ENCODE results near the gene PPP1R36. TPM values are rescaled to one million over a fixed set of nuclear protein-coding genes. Genes with fewer than 3 reads are reported as not detected.

Gene PPP1R36
- total RNA-seq, 1 donor from 2014 or later, result 2.4 TPM

DNA sequence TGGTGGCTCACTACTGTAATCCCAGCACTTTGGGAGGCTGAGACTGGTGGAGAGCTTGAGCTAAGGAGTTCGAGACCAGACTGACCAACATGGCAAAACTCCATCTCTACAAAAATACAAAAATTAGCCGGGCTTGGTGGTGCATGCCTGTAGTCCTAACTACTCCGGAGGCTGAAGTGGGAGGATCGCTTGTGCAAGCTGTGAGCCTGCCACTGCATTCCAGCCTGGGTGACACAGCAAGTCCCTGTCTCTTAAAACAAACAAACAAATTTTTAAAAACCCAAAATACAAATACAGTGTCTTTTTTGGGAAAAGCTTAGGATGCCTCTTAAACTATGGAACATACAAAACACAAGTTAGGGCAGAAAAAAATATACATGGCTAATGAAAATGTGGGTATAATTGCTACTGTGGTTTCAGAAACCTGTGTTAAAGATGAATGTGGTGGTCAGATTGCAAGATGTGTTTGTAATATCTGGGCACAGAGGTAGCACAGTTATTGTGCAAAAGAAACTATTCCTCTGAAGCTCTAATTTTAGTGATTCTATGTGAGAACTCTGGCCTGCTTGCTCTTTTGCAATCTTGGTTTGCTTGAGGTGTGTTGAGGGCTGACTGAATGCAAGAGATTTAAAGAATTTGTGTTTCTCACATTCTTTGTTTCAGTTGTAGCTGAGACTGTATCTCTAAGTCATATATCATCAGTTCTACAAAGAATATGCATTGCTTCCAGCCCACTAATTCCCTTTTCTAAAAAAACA lies 13.1 kb upstream of the PPP1R36 start:
- Mint-ChIP-seq H3K4me1 (ENCODE audit: low read depth, unreplicated experiment) (peaks cover 3% of the 10 kb centered on the region), H3K27me3 (ENCODE audit: unreplicated experiment) (peaks cover 13% of the 10 kb centered on the region), H3K9me3 (ENCODE audit: unreplicated experiment) (peaks cover 7% of the 10 kb centered on the region), H3K36me3 (ENCODE audit: unreplicated experiment) (no peaks in the 10 kb centered on the region), H3K27ac (ENCODE audit: unreplicated experiment) (no peak overlapping the region), H3K4me3 (ENCODE audit: unreplicated experiment) (no peak overlapping the region)
- DNase-seq, result no peak
- TF ChIP-seq, protein P1, sequence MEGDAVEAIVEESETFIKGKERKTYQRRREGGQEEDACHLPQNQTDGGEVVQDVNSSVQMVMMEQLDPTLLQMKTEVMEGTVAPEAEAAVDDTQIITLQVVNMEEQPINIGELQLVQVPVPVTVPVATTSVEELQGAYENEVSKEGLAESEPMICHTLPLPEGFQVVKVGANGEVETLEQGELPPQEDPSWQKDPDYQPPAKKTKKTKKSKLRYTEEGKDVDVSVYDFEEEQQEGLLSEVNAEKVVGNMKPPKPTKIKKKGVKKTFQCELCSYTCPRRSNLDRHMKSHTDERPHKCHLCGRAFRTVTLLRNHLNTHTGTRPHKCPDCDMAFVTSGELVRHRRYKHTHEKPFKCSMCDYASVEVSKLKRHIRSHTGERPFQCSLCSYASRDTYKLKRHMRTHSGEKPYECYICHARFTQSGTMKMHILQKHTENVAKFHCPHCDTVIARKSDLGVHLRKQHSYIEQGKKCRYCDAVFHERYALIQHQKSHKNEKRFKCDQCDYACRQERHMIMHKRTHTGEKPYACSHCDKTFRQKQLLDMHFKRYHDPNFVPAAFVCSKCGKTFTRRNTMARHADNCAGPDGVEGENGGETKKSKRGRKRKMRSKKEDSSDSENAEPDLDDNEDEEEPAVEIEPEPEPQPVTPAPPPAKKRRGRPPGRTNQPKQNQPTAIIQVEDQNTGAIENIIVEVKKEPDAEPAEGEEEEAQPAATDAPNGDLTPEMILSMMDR (IDR thresholded peaks at IDR 0.05; ENCODE audit: partially characterized antibody, unreplicated experiment), result no peak

DNA sequence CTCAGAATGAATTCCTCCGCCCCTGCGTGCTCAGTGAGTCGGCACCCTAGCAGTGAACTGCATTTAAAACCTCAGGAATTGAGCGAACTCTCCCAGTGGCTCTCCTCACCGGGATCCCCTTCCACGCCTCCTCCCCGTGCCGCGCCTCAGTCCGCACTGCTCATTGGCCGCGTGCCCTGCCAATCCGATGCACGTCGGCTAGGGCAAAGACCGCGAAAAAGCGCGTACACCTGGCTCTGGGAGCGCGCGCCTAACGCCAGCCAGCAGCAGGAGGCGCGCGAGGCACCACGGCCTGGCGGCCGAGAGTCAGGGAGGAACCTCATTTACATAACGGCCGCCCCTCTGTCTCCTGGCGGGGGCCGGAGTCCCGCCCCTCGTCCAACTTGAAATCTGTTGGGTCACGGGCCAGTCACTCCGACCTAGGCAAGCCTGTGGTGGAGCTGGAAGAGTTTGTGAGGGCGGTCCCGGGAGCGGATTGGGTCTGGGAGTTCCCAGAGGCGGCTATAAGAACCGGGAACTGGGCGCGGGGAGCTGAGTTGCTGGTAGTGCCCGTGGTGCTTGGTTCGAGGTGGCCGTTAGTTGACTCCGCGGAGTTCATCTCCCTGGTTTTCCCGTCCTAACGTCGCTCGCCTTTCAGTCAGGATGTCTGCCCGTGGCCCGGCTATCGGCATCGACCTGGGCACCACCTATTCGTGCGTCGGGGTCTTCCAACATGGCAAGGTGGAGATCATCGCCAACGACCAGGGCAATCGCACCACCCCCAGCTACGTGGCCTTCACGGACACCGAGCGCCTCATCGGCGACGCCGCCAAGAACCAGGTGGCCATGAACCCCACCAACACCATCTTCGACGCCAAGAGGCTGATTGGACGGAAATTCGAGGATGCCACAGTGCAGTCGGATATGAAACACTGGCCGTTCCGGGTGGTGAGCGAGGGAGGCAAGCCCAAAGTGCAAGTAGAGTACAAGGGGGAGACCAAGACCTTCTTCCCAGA lies 9.3 kb upstream of the PPP1R36 start, which contains the start of gene HSPA2:
Gene HSPA2, plus strand, starts transcription at position 534 of the 995 bp plus-strand sequence. Its CDS starts 109 bp downstream, at position 643.
- peak within 1 kb of the TSS; percentile 85 for H3K4me3 Mint-ChIP-seq (ENCODE audit: unreplicated experiment)
- peaks cover 9% of the 10 kb centered on the region for H3K9me3 Mint-ChIP-seq (ENCODE audit: unreplicated experiment)
- H3K36me3 Mint-ChIP-seq (ENCODE audit: unreplicated experiment), result no peaks in the 10 kb centered on the region
- H3K27ac Mint-ChIP-seq (ENCODE audit: unreplicated experiment), result peak within 1 kb of the TSS; percentile 96
- peak; percentile 99 for DNase-seq
- H3K4me1 Mint-ChIP-seq (ENCODE audit: low read depth, unreplicated experiment), result peaks cover 15% of the 10 kb centered on the region
- TF ChIP-seq, protein P1 (IDR thresholded peaks at IDR 0.05; ENCODE audit: partially characterized antibody, unreplicated experiment), result peak; percentile 54
- peaks cover 14% of the 10 kb centered on the region for H3K27me3 Mint-ChIP-seq (ENCODE audit: unreplicated experiment)

DNA sequence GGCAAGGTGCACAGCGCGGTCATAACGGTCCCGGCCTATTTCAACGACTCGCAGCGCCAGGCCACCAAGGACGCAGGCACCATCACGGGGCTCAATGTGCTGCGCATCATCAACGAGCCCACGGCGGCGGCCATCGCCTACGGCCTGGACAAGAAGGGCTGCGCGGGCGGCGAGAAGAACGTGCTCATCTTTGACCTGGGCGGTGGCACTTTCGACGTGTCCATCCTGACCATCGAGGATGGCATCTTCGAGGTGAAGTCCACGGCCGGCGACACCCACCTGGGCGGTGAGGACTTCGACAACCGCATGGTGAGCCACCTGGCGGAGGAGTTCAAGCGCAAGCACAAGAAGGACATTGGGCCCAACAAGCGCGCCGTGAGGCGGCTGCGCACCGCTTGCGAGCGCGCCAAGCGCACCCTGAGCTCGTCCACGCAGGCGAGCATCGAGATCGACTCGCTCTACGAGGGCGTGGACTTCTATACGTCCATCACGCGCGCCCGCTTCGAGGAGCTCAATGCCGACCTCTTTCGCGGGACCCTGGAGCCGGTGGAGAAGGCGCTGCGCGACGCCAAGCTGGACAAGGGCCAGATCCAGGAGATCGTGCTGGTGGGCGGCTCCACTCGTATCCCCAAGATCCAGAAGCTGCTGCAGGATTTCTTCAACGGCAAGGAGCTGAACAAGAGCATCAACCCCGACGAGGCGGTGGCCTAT lies 8.3 kb upstream of the PPP1R36 start:
- Mint-ChIP-seq H3K9me3 (ENCODE audit: unreplicated experiment) (peaks cover 7% of the 10 kb centered on the region), H3K27me3 (ENCODE audit: unreplicated experiment) (peaks cover 14% of the 10 kb centered on the region), H3K4me1 (ENCODE audit: low read depth, unreplicated experiment) (peaks cover 13% of the 10 kb centered on the region), H3K27ac (ENCODE audit: unreplicated experiment) (peak overlapping the region; percentile 64), H3K4me3 (ENCODE audit: unreplicated experiment) (peak overlapping the region; percentile 85), H3K36me3 (ENCODE audit: unreplicated experiment) (no peaks in the 10 kb centered on the region)
- DNase-seq, result peak; percentile 40
- TF ChIP-seq, protein P1 (IDR thresholded peaks at IDR 0.05; ENCODE audit: partially characterized antibody, unreplicated experiment), result no peak

DNA sequence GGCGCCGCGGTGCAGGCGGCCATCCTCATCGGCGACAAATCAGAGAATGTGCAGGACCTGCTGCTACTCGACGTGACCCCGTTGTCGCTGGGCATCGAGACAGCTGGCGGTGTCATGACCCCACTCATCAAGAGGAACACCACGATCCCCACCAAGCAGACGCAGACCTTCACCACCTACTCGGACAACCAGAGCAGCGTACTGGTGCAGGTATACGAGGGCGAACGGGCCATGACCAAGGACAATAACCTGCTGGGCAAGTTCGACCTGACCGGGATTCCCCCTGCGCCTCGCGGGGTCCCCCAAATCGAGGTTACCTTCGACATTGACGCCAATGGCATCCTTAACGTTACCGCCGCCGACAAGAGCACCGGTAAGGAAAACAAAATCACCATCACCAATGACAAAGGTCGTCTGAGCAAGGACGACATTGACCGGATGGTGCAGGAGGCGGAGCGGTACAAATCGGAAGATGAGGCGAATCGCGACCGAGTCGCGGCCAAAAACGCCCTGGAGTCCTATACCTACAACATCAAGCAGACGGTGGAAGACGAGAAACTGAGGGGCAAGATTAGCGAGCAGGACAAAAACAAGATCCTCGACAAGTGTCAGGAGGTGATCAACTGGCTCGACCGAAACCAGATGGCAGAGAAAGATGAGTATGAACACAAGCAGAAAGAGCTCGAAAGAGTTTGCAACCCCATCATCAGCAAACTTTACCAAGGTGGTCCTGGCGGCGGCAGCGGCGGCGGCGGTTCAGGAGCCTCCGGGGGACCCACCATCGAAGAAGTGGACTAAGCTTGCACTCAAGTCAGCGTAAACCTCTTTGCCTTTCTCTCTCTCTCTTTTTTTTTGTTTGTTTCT lies 7.6 kb upstream of the PPP1R36 start:
- DNase-seq, result peak; percentile 24
- no peaks in the 10 kb centered on the region for H3K36me3 Mint-ChIP-seq (ENCODE audit: unreplicated experiment)
- H3K27me3 Mint-ChIP-seq (ENCODE audit: unreplicated experiment), result peaks cover 14% of the 10 kb centered on the region
- H3K9me3 Mint-ChIP-seq (ENCODE audit: unreplicated experiment), result peaks cover 7% of the 10 kb centered on the region
- TF ChIP-seq, protein P1 (IDR thresholded peaks at IDR 0.05; ENCODE audit: partially characterized antibody, unreplicated experiment), result no peak
- H3K4me3 Mint-ChIP-seq (ENCODE audit: unreplicated experiment), result peak overlapping the region; percentile 85
- H3K4me1 Mint-ChIP-seq (ENCODE audit: low read depth, unreplicated experiment), result peaks cover 13% of the 10 kb centered on the region
- H3K27ac Mint-ChIP-seq (ENCODE audit: unreplicated experiment), result peak overlapping the region; percentile 70
